Dedifferentiated amniotic fluid mesenchymal stem cell (primary cell): ENCODE results near the gene TTLL13.
"Not testable (repeated sequence)": the region's sequence is repeated elsewhere in the genome, so short reads cannot be mapped to it uniquely, and the experiment has no call there.

Experiments used
- DNase-seq: peaks from one replicate; pipeline ENCODE4 v3.0.0-alpha.2; 2016; ENCODE audit errors: extremely low spot score

TTLL13 gene

GRCh38 chr15:90287101-90287500 is 37.7 kb downstream of the TTLL13 start:
- no peak for DNase-seq

GRCh38 chr15:90287946-90288345 is 38.6 kb downstream of the TTLL13 start:
- DNase-seq = no peak

GRCh38 chr15:90291679-90292356 is 42.5 kb downstream of the TTLL13 start:
- DNase-seq = no peak

GRCh38 chr15:90293040-90293810 is 43.9 kb downstream of the TTLL13 start:
- DNase-seq = not testable (repeated sequence)

DNA sequence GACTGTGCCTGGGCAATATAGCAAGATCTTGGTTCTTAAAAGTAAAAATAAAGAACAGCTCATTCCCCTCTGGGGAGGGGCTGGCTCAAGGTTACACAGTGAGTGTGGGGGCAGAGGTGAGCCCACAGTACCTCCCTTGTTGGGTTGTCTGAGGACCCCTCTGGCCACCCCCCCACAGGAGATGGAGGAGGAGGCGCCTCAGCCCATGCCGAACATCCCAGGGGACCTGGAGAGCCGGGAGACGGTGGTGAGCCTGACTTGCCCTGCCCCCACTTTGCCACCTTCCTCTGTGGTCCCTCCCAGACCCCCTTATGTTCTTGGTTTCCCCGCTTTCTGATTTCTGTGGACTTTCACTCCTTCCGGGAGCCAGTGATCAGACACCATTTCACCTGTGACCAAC is 44.8 kb downstream of the TTLL13 start:
- DNase-seq = no peak

DNA sequence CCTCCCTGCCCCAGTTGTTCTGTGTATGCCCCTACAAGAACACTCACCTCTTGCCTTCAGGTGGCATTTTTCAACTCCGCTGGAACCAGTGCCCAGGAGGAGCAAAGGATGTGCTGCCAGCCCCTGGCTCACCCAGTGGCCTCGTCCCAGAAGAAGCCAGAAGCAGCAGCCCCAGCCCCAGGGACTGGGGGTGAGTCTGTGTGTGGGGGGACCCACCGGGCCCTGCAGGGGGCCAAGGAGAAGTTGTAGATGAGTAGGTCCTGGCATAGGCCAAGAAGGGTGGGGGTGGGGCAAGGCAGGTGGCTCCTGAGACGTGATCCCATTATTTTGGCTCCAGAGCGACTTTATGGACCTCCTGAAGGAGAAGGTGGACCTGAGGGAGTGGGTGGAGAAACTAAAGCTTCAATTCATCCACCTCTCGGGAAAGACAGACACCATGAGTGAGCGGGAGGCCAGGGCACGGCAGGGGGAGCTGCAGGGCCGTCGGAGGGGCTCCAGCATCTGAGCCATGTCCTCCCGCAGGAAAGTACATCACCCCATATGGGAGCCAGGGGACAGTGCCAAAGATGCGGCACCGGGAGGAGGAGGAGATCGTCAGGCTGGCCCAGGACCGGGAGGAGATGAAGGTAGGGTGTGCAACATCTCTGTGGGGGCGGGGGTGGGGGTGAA is 45.4 kb downstream of the TTLL13 start:
- no peak for DNase-seq

DNA sequence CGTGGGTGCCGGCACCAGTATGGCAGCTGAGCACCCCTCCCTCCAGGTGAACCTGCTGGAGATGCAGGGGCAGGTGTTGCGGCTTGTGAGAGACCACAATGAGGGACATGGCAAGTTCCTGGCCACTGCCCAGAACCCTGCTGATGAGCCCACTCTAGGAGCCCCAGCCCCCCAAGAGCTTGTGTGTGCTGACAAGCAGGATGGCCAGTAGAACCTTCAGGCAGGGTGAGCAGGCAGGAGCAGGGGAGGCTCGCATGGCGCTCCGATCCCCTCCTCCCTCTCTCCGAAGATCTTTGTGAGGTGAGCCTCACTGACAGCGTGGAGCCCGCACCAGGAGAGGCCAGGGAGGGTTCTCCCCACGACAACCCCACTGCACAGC is 45.9 kb downstream of the TTLL13 start:
- DNase-seq = no peak

DNA sequence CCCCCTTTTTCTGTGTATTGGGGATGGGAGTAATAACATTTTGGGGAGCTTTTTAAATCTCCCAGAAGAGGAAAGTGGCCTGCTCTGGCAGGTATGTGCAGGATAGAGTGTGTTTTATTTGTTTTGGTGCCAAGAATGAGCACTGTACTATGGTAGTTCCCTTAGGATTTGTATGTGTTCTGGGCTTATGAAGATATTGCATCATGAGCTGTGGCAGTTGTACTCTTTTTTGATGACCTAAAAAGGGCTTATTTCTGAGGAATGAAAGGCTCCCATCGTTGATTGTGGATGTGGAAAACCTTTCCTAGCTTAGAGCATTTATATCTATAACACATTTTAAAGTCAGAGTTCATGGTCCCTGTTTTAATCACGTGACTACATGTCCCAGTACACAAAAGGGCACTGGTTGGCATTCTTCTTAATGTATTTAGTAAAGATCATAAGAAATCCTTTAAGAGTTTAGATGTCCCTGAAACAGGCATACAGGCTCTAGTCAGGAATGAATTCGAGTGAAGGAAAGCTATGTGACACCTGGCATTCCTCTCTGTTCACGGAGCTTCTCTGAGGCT is 47.0 kb downstream of the TTLL13 start:
- DNase-seq = not testable (repeated sequence)

DNA sequence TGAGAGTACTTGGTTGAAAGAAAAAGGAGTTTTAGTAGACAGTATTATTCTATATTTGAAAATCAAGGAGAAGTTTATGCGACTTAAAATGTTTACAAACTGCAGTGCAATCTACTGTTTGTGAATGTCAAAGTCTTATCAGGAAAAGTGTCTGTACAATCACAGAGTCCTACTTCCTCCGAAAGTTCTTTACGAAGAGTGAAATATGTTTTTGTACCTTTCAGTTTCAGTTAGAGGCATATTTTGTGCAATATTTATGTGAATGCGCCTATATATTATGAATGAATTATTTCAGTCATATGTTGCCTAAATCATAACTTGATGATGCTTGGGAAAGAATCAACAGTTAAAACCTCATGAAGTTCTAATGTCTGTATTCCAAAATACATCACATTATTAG is 47.7 kb downstream of the TTLL13 start:
- DNase-seq = no peak

- no peak for DNase-seq
Observed at GRCh38 chr15:90300541-90300940, 51.2 kb downstream of the TTLL13 start.

DNA sequence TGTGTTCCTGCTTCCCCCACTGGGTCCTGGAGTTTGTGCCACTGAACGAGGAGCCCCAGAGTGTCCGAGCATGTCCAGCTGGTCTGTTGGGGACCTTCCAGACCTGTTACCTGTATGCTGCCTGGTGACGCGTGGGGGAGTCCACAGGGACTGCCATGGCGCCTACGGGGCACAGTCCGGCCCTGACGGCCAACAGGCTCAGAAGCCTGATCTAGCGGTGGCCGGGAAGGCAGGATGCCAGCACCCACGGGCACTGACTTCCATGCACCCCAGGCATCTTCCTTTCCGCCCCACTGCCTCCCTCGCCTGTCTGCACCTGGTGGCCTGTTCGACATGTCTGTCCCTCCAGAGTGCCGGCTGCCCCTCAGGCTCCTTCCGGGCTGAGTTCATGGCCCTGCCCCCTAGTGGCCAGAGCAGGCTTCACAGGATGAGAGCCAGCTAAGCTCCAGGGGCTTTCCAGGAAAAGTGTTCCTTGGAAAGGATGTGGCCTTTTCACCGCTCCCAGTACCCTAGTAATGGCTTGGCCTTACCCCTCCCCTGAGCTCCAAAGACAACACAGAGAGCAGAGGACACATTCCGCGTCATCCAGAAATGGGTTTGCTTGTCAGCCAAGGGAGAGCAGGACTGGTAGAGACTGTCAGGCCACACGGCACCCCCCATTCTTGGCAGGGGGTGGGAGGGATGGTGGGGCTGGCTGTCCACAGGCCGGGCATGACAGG is 51.8 kb downstream of the TTLL13 start:
- no peak for DNase-seq

DNA sequence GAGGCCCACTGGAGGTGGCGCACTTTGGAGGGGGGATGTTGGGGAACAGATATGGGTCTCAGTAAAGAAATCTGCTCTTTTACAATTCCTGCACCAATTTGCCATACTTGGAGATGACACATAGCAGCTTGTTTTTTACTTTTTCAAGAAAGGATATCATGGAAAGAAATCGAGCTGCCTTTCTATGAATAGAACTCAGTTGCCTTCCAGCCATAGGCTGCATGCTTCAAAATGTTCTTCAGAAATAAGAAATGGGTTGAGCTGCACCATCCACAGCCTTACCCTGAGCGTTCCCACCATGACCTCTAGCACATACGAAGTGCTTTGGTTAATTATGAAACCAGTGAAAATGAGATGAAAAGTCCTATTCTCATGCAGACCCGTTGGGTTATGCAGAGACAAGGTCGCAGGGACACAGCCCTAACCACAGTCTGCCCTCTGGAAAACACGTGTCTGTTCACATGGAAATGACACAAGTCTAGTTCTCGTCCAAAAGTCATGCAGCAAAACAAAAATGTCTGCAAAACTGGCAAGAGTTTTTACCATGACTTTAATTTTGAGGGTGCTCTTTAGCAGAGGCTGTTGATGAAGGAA is 52.4 kb downstream of the TTLL13 start:
- no peak for DNase-seq

- DNase-seq = not testable (repeated sequence)
Observed at GRCh38 chr15:90305355-90305754, 56.0 kb downstream of the TTLL13 start.

GRCh38 chr15:90305932-90306331 is 56.6 kb downstream of the TTLL13 start:
- DNase-seq = no peak

GRCh38 chr15:90306560-90306959 is 57.2 kb downstream of the TTLL13 start:
- DNase-seq = no peak

GRCh38 chr15:90307661-90308060 is 58.3 kb downstream of the TTLL13 start:
- DNase-seq = no peak

DNA sequence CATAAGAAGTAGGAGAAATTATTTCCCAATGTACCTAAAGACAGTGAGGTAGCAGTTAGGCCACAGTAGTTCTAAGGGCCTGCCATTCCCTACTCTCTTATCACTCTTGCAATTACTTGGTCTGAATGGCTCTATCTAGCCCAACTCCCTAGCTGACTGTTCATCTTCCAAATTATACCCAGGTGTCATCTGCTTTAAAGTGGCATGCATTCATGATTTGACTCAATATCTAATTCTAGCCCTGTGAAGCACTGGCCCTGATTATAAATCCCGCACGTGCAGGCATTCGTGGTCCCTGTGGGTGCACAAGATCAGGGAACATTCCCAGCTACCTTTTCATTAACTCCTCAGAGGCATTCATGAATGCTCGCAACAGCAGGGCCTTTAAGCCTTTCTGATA is 59.7 kb downstream of the TTLL13 start:
- no peak for DNase-seq
